WI38 (cell line): ENCODE measurements around the gene AXDND1.

Experiments used
- H3K4me3 ChIP-seq: 2 replicates; pipeline ENCODE4 v1.5.1; 2011; ENCODE audit warnings: low read depth, mild to moderate bottlenecking, control low read depth, low read length
- TF ChIP-seq, protein P1 (sequence below): IDR thresholded peaks from 2 replicates; pipeline ENCODE4 v1.5.1; 2012; ENCODE audit warnings: low read depth, mild to moderate bottlenecking, control low read depth, low read length

Gene AXDND1

GRCh38 chr1:179541774-179542173 is 176.0 kb downstream of the AXDND1 start:
- H3K4me3 ChIP-seq, result no peak overlapping the region
- TF ChIP-seq, protein P1, sequence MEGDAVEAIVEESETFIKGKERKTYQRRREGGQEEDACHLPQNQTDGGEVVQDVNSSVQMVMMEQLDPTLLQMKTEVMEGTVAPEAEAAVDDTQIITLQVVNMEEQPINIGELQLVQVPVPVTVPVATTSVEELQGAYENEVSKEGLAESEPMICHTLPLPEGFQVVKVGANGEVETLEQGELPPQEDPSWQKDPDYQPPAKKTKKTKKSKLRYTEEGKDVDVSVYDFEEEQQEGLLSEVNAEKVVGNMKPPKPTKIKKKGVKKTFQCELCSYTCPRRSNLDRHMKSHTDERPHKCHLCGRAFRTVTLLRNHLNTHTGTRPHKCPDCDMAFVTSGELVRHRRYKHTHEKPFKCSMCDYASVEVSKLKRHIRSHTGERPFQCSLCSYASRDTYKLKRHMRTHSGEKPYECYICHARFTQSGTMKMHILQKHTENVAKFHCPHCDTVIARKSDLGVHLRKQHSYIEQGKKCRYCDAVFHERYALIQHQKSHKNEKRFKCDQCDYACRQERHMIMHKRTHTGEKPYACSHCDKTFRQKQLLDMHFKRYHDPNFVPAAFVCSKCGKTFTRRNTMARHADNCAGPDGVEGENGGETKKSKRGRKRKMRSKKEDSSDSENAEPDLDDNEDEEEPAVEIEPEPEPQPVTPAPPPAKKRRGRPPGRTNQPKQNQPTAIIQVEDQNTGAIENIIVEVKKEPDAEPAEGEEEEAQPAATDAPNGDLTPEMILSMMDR, result no peak

GRCh38 chr1:179545321-179545720 is 179.6 kb downstream of the AXDND1 start:
- H3K4me3 ChIP-seq, result no peak overlapping the region

DNA sequence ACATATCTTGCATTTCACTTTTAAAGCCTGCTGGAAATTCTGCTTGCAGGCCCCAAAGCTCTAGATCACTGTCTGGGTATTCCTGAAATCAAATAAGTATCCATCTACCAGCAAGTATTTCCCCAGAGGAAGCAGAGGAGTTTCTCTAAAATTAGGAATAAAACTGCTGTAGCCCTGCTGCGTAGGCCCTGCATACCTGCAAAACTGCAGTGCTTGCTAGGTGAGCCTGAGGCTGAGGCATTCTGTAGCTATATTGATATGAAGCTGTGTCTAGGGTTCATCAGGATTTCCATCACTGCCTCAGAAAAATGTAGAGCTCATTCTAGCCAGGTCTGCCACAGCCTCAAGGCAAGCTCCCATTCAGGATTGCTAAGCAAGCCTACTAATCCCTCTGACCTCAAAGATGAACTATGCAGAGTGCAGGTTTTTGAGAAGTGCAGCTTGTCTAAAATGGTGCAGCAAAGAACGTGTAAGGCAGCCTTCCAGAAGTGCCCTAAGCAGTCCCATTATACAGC is 181.3 kb downstream of the AXDND1 start:
- TF ChIP-seq, protein P1, result no peak
- H3K4me3 ChIP-seq, result no peak overlapping the region

More at GRCh38 chr1:179545321-179545720, 179.6 kb downstream of the AXDND1 start:
- TF ChIP-seq, protein P1, result no peak

GRCh38 chr1:179548666-179549367 is 183.0 kb downstream of the AXDND1 start:
- TF ChIP-seq, protein P1, result no peak
- H3K4me3 ChIP-seq, result no peak overlapping the region

- no peak overlapping the region for H3K4me3 ChIP-seq
- TF ChIP-seq, protein P1, result no peak
Observed at GRCh38 chr1:179549368-179549700, 183.6 kb downstream of the AXDND1 start.

DNA sequence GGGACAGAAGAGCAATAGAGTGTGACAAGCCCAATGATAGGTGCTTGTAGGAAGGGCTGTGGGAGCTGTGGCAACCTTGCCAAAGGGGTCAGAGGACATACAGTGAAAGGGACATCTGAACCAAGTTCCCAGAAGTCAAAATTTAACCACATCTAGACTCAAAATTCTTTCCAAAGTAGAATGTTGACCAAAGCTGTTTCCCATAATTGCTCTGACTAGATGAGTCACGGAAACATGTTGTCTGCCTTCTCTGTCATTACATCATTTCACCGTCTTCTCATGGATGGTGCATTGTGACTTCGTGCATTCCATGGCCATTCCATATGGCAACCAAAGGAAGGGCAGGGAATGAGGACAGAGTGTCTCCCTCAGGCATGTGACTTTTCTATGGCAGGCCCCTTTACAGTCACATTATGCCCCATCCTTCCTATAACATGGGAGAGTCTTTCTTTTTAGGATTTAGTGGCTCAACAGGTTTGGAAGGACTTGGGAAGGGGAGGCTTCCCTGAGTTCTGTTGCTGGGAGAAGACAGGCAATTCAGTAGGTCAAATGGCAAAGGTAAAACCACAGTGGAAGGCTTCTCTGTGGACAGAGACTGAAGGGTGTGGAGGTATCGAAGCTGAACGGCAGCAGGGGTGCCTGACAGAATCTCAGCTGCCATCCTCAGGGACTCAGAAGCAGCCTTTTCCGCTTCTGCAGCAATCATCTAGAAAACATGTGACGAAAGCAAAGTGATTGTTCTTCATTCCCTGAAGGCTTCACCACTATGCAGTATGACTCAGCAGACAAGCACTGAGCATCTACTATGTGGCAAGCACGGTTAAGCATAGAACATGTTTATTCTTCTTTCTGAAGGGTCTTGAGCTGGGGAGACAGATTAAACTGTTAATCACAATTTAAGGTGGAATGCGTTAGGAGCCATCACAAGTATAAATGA is 185.2 kb downstream of the AXDND1 start:
- TF ChIP-seq, protein P1, result no peak
- H3K4me3 ChIP-seq, result no peak overlapping the region

- TF ChIP-seq, protein P1, result no peak
- no peak overlapping the region for H3K4me3 ChIP-seq
Observed at GRCh38 chr1:179554427-179554826, 188.7 kb downstream of the AXDND1 start.
